GM18505 (cell line): ENCODE measurements around the gene EVC.
A peak's percentile ranks its signal among the peaks of the same experiment; 100 is the strongest.
"Not testable (repeated sequence)": the region's sequence is repeated elsewhere in the genome, so short reads cannot be mapped to it uniquely, and the experiment has no call there.

Source experiments
- ATAC-seq: cut with Tn5 transposase; IDR thresholded peaks from one replicate; pipeline ENCODE4 v1.9.1; 2021; ENCODE audit not compliant: unreplicated experiment
- POLR2A ChIP-seq: IDR thresholded peaks from 4 replicates; pipeline ENCODE4 v1.6.1; 2011; ENCODE audit warnings: borderline replicate concordance; ENCODE audit not compliant: insufficient read depth, insufficient read length; ENCODE audit errors: extremely low read depth

EVC gene

GRCh38 chr4:5823542-5824211 lies 112.7 kb downstream of the EVC start:
- ATAC-seq: peak; percentile 63
- TF ChIP-seq POLR2A: no peak

- no peak for ATAC-seq
- TF ChIP-seq POLR2A: no peak
Observed at GRCh38 chr4:5824227-5824626, 113.2 kb downstream of the EVC start.

GRCh38 chr4:5824635-5825034 lies 113.6 kb downstream of the EVC start:
- ATAC-seq: no peak
- TF ChIP-seq POLR2A: no peak

GRCh38 chr4:5825321-5826041 lies 114.5 kb downstream of the EVC start:
- no peak for TF ChIP-seq POLR2A
- ATAC-seq: no peak

DNA sequence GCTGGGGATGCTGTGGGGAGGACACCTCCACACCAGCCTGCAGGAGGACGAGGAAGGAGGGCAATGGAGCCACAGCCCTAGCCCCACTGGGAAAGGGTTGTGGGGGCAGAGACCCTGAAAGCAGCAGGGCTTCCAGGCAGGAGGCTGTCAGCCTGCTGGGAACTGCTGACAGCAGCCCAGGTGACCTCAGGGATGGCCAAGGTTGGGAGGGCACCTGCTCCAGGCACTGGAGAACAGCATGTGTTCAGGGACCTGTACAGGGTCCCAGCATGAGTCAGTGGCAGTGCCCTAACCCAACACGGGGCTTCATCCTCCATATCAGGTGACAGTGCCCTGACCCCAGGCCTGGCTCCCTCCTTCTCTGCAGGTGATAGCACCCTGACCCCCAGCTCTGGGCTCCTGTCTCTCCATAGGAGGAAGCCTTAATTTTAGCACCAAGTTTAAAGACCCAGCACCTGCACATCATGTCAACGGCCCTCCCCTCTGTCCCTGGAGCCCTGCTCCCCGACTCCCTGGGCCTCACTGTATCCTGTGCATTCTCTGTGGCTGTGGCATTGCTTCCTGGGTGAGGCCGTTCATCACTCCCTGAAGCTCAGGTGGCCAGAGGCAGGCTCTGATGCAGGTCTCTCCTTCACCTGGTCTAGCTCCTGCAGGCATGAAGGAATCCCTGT lies 115.6 kb downstream of the EVC start:
- TF ChIP-seq POLR2A: no peak
- ATAC-seq: no peak

- no peak for ATAC-seq
- no peak for TF ChIP-seq POLR2A
Observed at GRCh38 chr4:5827108-5828004, 116.4 kb downstream of the EVC start.

DNA sequence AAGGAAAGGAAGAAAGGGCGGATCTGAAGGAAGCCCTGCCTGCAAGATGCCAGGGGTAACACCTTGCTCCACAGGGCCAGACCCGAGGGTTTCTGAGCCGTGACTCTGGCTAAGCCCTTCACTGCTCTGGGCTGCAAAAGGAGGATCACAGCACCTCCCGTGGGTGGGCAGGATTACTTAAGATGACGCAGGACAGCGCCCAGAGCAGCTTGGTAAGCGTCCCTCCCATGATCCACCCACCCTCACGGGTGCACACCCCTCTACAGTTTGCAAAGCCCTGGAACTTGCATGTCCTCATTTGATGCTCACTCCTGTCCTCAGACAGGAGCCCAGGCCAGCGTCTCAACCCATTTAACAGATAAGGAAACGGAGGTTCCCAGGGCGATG lies 117.0 kb downstream of the EVC start:
- TF ChIP-seq POLR2A: no peak
- ATAC-seq: no peak

- ATAC-seq: no peak
- TF ChIP-seq POLR2A: no peak
Observed at GRCh38 chr4:5836943-5837342, 125.9 kb downstream of the EVC start.

DNA sequence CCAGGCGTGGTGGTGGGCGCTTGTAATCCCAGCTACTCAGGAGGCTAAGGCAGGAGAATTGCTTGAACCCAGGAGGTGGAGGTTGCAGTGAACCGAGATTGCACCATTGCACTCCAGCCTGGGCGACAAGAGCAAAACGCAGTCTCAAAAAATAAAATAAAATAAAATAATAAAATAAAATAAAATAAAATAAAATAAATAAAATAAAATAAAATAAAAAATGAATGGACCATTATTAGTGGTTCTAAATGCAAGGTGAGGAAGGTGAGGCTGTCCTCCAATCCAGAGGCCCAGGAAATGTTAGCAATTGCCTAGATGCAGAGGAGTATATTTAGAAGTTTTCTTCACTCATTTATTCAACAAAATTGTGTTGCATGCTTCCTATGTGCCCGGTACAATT lies 126.5 kb downstream of the EVC start:
- not testable (repeated sequence) for ATAC-seq

DNA sequence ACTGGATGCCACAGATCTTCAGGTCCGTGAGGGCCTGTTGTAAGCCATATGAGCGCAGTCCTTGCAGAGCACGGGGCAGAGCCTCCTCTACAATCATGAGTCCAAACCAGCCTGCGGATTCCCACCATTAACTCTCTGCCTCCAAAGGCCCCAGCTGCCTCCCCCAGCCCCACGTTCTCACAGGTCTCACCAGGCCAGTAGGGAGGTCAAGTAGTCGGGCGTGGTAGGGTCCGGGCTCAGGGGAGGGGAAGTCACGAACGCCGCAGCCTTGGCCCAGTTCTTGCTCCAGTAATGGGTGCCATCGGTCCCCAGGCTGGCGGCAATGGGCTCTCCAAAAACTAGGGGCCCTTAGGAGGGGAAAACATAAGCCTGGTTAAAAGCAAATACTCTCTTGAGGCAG lies 128.3 kb downstream of the EVC start:
- no peak for TF ChIP-seq POLR2A

DNA sequence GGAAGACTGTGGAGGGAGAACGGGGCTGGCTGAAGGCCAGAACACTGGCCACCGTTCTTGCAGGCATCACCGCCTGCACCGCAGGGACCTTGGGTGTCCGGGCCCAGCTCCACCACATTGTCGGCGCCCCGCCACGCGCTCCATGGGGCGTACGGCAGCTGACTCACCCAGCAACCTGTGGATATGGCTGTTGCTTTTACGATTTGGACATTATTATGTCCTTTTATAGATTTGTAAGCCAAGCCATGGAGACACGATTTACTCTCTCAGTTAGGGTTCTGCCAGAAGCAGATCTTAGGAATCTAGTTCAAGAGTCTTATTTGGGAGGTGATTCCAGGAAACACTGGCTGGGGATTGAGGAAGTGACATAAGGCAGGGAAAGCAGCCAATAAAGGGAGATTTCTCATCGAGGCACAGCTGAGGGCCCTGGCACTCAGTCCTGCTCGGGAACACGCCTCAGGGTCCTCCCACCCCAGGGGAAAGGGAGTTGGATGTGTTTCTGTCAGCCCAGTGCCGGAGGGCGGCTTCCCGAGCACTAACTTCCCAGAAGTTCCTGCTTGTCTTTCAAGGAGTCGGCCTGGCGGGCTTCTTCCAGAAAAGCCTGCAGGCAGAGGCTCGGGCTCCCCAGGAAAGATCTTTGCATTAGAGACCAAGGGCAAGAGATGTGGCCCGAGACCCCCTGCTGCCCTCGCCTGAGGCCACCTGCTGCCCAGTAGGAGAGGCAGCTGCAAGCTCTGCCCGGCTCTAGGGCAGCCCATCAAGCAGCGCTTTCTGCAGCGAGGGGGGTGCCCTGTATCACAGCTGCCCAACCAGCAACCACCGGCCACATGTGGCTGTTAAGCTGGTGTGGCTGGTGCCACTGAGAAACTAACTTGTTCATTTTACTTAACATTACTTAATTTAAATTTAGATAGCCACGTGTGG lies 129.0 kb downstream of the EVC start:
- TF ChIP-seq POLR2A: no peak
- ATAC-seq: no peak

More for the DNA sequence above, 128.3 kb downstream of the EVC start:
- no peak for ATAC-seq

GRCh38 chr4:5842456-5842855 lies 131.5 kb downstream of the EVC start:
- no peak for ATAC-seq

More at GRCh38 chr4:5842456-5842855, 131.5 kb downstream of the EVC start:
- no peak for TF ChIP-seq POLR2A
